Measurements from ENCODE around the gene GPC1. TPM values are rescaled to one million over a fixed set of nuclear protein-coding genes. Genes with fewer than 3 reads are reported as not detected.

GPC1 gene
- total and polyA plus RNA-seq, 2 of the 4 experiments (the other 2 are of a cell fraction), result 16.0 to 211 TPM

DNA sequence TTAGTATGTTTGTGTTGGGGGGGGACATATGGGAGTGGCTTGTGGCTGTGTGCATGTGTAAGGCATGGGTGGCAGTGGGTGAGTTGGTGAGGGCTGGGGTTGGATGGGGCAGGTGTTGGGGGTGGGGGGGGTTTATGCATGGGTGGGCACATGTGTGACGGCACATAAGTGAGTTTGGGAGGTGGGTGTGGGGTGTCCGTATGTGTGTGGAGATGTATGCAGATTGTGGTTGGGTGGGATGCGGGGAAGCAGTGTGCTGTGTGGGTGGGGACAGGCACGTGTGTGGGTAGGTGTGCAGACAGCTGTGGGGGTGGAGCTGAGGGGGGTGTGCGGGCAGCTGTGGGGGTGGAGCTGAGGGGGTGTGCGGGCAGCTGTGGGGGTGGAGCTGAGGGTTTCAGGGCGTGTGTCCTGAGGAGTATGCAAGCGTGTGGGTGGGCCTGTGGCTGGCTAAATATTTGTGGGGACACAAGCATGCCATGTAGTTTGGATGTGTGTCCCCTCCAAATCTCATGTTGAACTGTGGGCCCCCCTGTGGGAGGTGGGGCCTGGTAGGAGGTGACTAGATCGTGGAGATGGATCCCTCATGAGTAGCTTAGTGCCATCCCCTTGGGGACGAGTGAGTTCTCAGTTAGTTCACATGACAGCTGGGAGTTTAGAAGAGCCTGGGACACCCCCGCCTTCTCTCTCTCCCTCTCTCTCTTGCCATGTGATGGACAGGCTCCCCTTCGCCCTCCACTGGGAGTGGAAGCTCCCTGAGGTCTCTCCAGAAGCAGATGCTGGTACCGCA lies 62.9 kb downstream of the GPC1 start:
- DNase-seq (no peak), ATAC-seq (ENCODE audit: low read depth) (no peak)
- H4K91ac ChIP-seq (ENCODE audit: insufficient read depth, low read depth, low read length), result no peak overlapping the region
- 96% methylated on average over 5 of the region's 13 CpGs; no CpG with 5 or more reads in 1 of the 2 experiments for WGBS, 2 experiments (ENCODE audit: extremely low coverage in 2 of 2, insufficient read length in 1 of 2)
- no peak overlapping the region for H3K9ac ChIP-seq (ENCODE audit: low read depth, low read length)
- dilution Hi-C loops (cut with HindIII; ENCODE audit: low sequenced_read_pairs, unreplicated experiment) (no loop called here), intact Hi-C loops (cut with micrococcal nuclease) (no loop called here), in situ Hi-C loops (cut with MboI; ENCODE audit: low sequenced_read_pairs) (no loop called here)
- no peaks in the 10 kb centered on the region for H3K27me3 ChIP-seq (ENCODE audit: control insufficient read depth, insufficient read depth, low read length)
- no peak overlapping the region for H3K14ac ChIP-seq (replicated peaks; ENCODE audit: low read depth, low read length)
- H3K4me3 ChIP-seq (ENCODE audit: insufficient read depth, low read depth, low read length), result no peak overlapping the region
- H3K27ac ChIP-seq (ENCODE audit: insufficient read depth, low read length), result no peak overlapping the region
- no peaks in the 10 kb centered on the region; the same call in 1 of the 2 replicates for H4K20me1 ChIP-seq (ENCODE audit: insufficient read depth, low read length)
- H3K9me3 ChIP-seq (ENCODE audit: control insufficient read depth, insufficient read depth, low read length), result no peaks in the 10 kb centered on the region
- BruUV-seq (replicated peaks), result no TSS peak
- H3K9me1 ChIP-seq (ENCODE audit: insufficient read depth, low read length), result peaks cover 10% of the 10 kb centered on the region; the same call in 1 of the 2 replicates
- H2AK5ac ChIP-seq (ENCODE audit: low read depth, low read length), result no peak overlapping the region
- H4K8ac ChIP-seq (ENCODE audit: low read depth in 2 of 2, low read length in 2 of 2), result no peak overlapping the region
- no peak overlapping the region for H3K4me2 ChIP-seq (ENCODE audit: low read depth, low read length)
- no peaks in the 10 kb centered on the region for H3K4me1 ChIP-seq (ENCODE audit: control insufficient read depth, insufficient read depth, low read length)
- H3K36me3 ChIP-seq (ENCODE audit: control insufficient read depth, insufficient read depth, low read length), result peaks cover 2% of the 10 kb centered on the region
- no peak overlapping the region for H2BK120ac ChIP-seq (ENCODE audit: low read depth, low read length)
- no peak overlapping the region for H2AK9ac ChIP-seq (replicated peaks; ENCODE audit: low read depth, low read length, poor library complexity)
- H2BK20ac ChIP-seq (ENCODE audit: low read depth, low read length), result no peak overlapping the region
- no peak overlapping the region for H2BK15ac ChIP-seq (ENCODE audit: low read depth, low read length)
- no peak overlapping the region for H4K5ac ChIP-seq (ENCODE audit: low read depth, low read length)
- H3K23ac ChIP-seq (ENCODE audit: low read depth, low read length), result no peak overlapping the region
- CTCF ChIA-PET, result no interaction called here
- H2BK5ac ChIP-seq (ENCODE audit: low read depth, low read length, poor library complexity, severe bottlenecking), result no peak overlapping the region
- no peak overlapping the region for H3K4ac ChIP-seq (ENCODE audit: low read depth, low read length)
- no peak overlapping the region for H2AFZ ChIP-seq (replicated peaks; ENCODE audit: low read length, poor library complexity)
- TF ChIP-seq CEBPB (IDR thresholded peaks at IDR 0.05; ENCODE audit: low read depth, low read length) (no peak), RAD21 (IDR thresholded peaks at IDR 0.05; ENCODE audit: low read length) (no peak), MAFK (IDR thresholded peaks at IDR 0.05; ENCODE audit: low read depth, low read length) (no peak), MXI1 (IDR thresholded peaks at IDR 0.05; ENCODE audit: borderline replicate concordance, low read depth, low read length) (no peak), SMC3 (IDR thresholded peaks at IDR 0.05; ENCODE audit: low read depth, low read length) (no peak), BHLHE40 (IDR thresholded peaks at IDR 0.05; ENCODE audit: low read depth, low read length) (no peak), NFE2L2 (IDR thresholded peaks at IDR 0.05; ENCODE audit: low read depth, low read length) (no peak), FOS (IDR thresholded peaks at IDR 0.05; ENCODE audit: low read depth, low read length) (no peak), RCOR1 (IDR thresholded peaks at IDR 0.05; ENCODE audit: insufficient replicate concordance, low read length) (no peak), CHD1 (IDR thresholded peaks at IDR 0.05; ENCODE audit: low read depth, low read length) (no peak), MAZ (IDR thresholded peaks at IDR 0.05; ENCODE audit: borderline replicate concordance, low read depth, low read length) (no peak), POLR2A (IDR thresholded peaks at IDR 0.05; ENCODE audit: low read depth, low read length) (no peak)
- TF ChIP-seq, protein P1, sequence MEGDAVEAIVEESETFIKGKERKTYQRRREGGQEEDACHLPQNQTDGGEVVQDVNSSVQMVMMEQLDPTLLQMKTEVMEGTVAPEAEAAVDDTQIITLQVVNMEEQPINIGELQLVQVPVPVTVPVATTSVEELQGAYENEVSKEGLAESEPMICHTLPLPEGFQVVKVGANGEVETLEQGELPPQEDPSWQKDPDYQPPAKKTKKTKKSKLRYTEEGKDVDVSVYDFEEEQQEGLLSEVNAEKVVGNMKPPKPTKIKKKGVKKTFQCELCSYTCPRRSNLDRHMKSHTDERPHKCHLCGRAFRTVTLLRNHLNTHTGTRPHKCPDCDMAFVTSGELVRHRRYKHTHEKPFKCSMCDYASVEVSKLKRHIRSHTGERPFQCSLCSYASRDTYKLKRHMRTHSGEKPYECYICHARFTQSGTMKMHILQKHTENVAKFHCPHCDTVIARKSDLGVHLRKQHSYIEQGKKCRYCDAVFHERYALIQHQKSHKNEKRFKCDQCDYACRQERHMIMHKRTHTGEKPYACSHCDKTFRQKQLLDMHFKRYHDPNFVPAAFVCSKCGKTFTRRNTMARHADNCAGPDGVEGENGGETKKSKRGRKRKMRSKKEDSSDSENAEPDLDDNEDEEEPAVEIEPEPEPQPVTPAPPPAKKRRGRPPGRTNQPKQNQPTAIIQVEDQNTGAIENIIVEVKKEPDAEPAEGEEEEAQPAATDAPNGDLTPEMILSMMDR (conservative IDR thresholded peaks at IDR 0.05; ENCODE audit: low read depth, low read length), result no peak
- TF ChIP-seq, protein P2, sequence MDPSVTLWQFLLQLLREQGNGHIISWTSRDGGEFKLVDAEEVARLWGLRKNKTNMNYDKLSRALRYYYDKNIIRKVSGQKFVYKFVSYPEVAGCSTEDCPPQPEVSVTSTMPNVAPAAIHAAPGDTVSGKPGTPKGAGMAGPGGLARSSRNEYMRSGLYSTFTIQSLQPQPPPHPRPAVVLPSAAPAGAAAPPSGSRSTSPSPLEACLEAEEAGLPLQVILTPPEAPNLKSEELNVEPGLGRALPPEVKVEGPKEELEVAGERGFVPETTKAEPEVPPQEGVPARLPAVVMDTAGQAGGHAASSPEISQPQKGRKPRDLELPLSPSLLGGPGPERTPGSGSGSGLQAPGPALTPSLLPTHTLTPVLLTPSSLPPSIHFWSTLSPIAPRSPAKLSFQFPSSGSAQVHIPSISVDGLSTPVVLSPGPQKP (IDR thresholded peaks at IDR 0.05; ENCODE audit: borderline replicate concordance, low read depth, low read length), result no peak
- H3K56ac ChIP-seq (ENCODE audit: extremely low read depth, insufficient read depth, low read length), result no peak overlapping the region
- H3K18ac ChIP-seq (ENCODE audit: low read depth, low read length), result no peak overlapping the region
- no peaks in the 10 kb centered on the region for H3K79me1 ChIP-seq (ENCODE audit: low read depth in 1 of 2, low read length in 2 of 2)
- POLR2A ChIA-PET (ENCODE audit: unreplicated experiment), result no interaction called here
